Sigmoid colon (tissue), 7 donors: ENCODE results near the gene WDR37. TPM values are rescaled to one million over a fixed set of nuclear protein-coding genes. Genes with fewer than 3 reads are reported as not detected.

Experiments
- DNase-seq: peaks from one replicate; pipeline ENCODE4 v3.0.0-alpha.2; 2019
- H3K27ac ChIP-seq, 4 donors: fragments of 200-600 bp; sonication (generic); one replicate each; pipeline ENCODE4 v1.5.1; 2016 to 2019; ENCODE audit warnings: mild to moderate bottlenecking in 1 of 4
- H3K27me3 ChIP-seq, 3 donors: fragments of 200-600 bp; sonication (generic); one replicate each; pipeline ENCODE4 v1.5.1; 2019; ENCODE audit warnings: mild to moderate bottlenecking in 1 of 3
- H3K36me3 ChIP-seq, 4 donors: fragments of 200-600 bp; sonication (generic); one replicate each; pipeline ENCODE4 v1.5.1; 2016 to 2019
- H3K4me1 ChIP-seq, 4 donors: fragments of 200-600 bp; sonication (generic); one replicate each; pipeline ENCODE4 v1.5.1; 2017 to 2019
- H3K4me3 ChIP-seq, 4 donors: fragments of 200-600 bp; sonication (generic); one replicate each; pipeline ENCODE4 v1.5.1; 2017 to 2019; ENCODE audit warnings: mild to moderate bottlenecking in 2 of 4, moderate library complexity in 1 of 4
- H3K9me3 ChIP-seq, 4 donors: fragments of 200-600 bp in 3 of 4; sonication (generic) in 3 of 4; one replicate each; pipeline versions ENCODE4 v1.5.1 to v1.6.1; 2013 to 2019
- EP300 ChIP-seq, 4 donors: sonication (generic); formaldehyde crosslinking; IDR thresholded peaks; one replicate each; pipeline ENCODE4 v1.6.1; 2017; ENCODE audit warnings: antibody characterized with exemption in 4 of 4
- POLR2A ChIP-seq, 2 donors: fragments of 450-650 bp; IDR thresholded peaks; one replicate each; pipeline ENCODE4 v1.6.1; 2016; ENCODE audit warnings: antibody characterized with exemption in 2 of 2, mild to moderate bottlenecking in 2 of 2, moderate library complexity in 2 of 2
- POLR2AphosphoS5 ChIP-seq, 4 donors: sonication (generic); formaldehyde crosslinking; IDR thresholded peaks; one replicate each; pipeline ENCODE4 v1.6.1; 2017; ENCODE audit warnings: antibody characterized with exemption in 4 of 4
- WGBS, 2 donors: extraction: QIAGEN DNeasy Blood & Tissue Kit; methylation state at CpG; one replicate each; pipeline ENCODE4 v1.1.7; 2013; 5-methylcytosine and 5-hydroxymethylcytosine counted together
- intact Hi-C: fragments of 100-400 bp; cut with DNase I; formaldehyde crosslinking; loops from one replicate; pipeline ENCODE4 v1.15.1; 2023
- polyA plus RNA-seq, 3 donors: library from polyadenylated mRNA; stranded (reverse); fragments of 200-250 nt; gene quantifications; one replicate each; pipeline ENCODE4 v1.2.3, GENCODE V29; 2013
- total RNA-seq, 4 donors: library from RNA; depleted of rRNA; stranded (reverse); fragments of >200 nt; gene quantifications; one replicate each; pipeline ENCODE4 v1.1.0, GENCODE V29; 2016
- TF ChIP-seq, protein P1 (sequence below), 4 experiments: fragments of 450-650 bp in 3 of 4; fragments of 200-600 bp in 1 of 4; IDR thresholded peaks; one replicate each; pipeline ENCODE4 v1.5.1; 2016 to 2019; ENCODE audit warnings: antibody characterized with exemption in 4 of 4, mild to moderate bottlenecking in 3 of 4, moderate library complexity in 2 of 4
- donor health status: healthy with polysubstance abuse.
- donor health status: Bipolar disorder and iron deficiency.
- donor health status: healthy.

Gene WDR37
- total and polyA plus RNA-seq, 7 donors = 5.4 to 25.5 (median 10.6) TPM

DNA sequence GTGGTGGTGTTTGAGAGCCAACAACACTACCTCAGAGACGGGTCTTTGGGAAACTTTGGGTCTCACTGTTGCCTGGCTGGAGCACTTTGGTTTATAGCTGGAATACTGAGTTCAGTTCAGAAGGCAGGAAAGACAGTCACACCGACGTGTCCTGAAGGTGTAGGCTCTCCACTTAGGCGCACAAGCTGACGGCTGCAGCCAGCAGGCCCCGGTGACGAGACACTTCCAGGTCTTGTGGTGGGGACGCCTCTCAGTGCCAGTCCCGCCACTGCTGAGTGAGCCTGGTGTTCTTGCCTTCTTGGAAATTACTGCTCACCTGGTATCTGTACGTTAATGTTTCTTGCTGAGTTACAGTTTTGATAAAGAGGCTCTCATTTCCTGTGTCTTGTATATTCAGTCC lies 74.0 kb downstream of the WDR37 start:
- H3K4me3 ChIP-seq = no peak overlapping the region
- peaks cover 0 to 7% (median 0%) of the 10 kb centered on the region in 4 donors for H3K4me1 ChIP-seq
- no peak overlapping the region for H3K27ac ChIP-seq
- H3K36me3 ChIP-seq = peaks cover 12 to 73% (median 29%) of the 10 kb centered on the region in 4 donors
- H3K9me3 ChIP-seq = no peaks in the 10 kb centered on the region
- 96 to 97% methylated on average over 10 of the region's 10 CpGs for WGBS, 2 donors
- TF ChIP-seq POLR2A (IDR thresholded peaks at IDR 0.05) = no peak
- no peak for TF ChIP-seq EP300 (IDR thresholded peaks at IDR 0.05)
- intact Hi-C loops = no loop called here
- DNase-seq = no peak
- no peaks in the 10 kb centered on the region for H3K27me3 ChIP-seq

DNA sequence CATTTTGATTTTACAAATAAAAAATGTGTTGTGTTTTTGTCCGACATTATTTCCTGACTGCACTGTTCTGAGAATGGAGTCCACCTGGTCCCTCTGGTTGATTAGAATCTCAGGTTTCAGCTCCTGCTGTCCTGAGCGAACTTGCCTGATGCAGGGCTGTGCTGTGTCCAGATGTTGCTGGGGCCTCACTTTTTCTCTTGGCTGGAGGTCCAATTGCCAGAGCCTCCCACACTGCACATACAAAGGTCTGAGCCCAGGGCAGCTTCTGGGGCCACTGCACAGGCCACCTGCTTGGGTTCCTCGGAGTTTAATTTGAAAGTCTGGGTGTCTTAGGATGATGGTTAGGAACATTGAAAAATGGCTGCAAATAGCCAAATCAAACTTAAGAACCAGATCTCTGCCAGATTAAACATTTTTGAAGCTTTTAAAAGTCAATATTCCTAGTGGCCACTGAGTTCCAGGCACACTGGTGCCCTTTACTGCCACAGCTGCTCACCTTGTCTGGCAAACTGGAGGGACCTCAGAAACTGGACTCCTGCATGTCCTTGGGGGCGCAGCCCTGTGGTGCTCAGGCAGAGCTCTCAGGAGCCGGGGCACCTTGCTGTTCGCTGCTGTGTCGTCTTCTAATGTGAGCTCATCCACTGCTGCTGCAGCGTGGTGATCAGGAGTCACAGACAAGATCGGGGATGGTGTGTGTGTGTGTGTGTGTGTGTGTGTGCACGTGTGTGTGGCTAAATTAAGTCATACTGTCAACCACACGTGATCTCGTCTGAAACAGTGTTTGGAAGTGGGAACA lies 75.0 kb downstream of the WDR37 start:
- peaks cover 8 to 65% (median 25%) of the 10 kb centered on the region in 4 donors for H3K36me3 ChIP-seq
- 95 to 96% methylated on average over 12 of the region's 12 CpGs for WGBS, 2 donors
- H3K27me3 ChIP-seq = no peaks in the 10 kb centered on the region
- no peak overlapping the region for H3K4me3 ChIP-seq
- TF ChIP-seq, protein P1, sequence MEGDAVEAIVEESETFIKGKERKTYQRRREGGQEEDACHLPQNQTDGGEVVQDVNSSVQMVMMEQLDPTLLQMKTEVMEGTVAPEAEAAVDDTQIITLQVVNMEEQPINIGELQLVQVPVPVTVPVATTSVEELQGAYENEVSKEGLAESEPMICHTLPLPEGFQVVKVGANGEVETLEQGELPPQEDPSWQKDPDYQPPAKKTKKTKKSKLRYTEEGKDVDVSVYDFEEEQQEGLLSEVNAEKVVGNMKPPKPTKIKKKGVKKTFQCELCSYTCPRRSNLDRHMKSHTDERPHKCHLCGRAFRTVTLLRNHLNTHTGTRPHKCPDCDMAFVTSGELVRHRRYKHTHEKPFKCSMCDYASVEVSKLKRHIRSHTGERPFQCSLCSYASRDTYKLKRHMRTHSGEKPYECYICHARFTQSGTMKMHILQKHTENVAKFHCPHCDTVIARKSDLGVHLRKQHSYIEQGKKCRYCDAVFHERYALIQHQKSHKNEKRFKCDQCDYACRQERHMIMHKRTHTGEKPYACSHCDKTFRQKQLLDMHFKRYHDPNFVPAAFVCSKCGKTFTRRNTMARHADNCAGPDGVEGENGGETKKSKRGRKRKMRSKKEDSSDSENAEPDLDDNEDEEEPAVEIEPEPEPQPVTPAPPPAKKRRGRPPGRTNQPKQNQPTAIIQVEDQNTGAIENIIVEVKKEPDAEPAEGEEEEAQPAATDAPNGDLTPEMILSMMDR (IDR thresholded peaks at IDR 0.05) = no peak
- no peak for TF ChIP-seq EP300 (IDR thresholded peaks at IDR 0.05)
- no peak for TF ChIP-seq POLR2A (IDR thresholded peaks at IDR 0.05)
- TF ChIP-seq POLR2AphosphoS5 (IDR thresholded peaks at IDR 0.05) = no peak
- no peak overlapping the region for H3K27ac ChIP-seq
- H3K4me1 ChIP-seq = peaks cover 0 to 7% (median 0%) of the 10 kb centered on the region in 4 donors
- intact Hi-C loops = no loop called here
- no peak for DNase-seq
- no peaks in the 10 kb centered on the region for H3K9me3 ChIP-seq

DNA sequence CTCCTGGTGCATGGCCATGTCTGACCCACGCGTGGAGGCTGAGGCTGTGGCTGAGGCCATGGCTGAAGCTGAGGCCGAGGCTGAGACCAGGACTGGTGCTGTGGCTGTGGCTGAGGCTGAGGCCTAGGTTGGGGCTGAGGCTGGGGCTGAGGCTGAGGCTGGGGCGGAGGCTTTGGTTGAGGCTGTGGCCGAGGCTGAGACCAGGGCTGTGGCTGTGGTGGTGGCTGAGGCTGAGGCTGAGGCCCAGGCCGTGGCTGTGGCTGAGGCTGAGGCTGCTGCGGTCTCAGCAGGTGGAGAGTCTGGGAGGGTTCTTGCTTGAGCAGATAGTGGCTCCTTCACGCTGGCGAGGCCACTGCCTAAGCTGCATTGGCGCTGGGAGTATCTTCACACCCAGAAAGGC lies 76.4 kb downstream of the WDR37 start:
- DNase-seq = no peak
- no peak overlapping the region for H3K27ac ChIP-seq
- no peaks in the 10 kb centered on the region for H3K9me3 ChIP-seq
- no peak overlapping the region for H3K4me3 ChIP-seq
- WGBS, 2 donors = 82 to 88% methylated on average over 10 of the region's 10 CpGs
- no peaks in the 10 kb centered on the region for H3K27me3 ChIP-seq
- intact Hi-C loops = no loop called here
- peaks cover 0 to 7% (median 0%) of the 10 kb centered on the region in 4 donors for H3K4me1 ChIP-seq
- H3K36me3 ChIP-seq = peaks cover 8 to 52% (median 25%) of the 10 kb centered on the region in 4 donors
- no peak for TF ChIP-seq EP300 (IDR thresholded peaks at IDR 0.05)
- no peak for TF ChIP-seq POLR2A (IDR thresholded peaks at IDR 0.05)
- TF ChIP-seq POLR2AphosphoS5 (IDR thresholded peaks at IDR 0.05) = no peak
- TF ChIP-seq, protein P1 (IDR thresholded peaks at IDR 0.05) = no peak

DNA sequence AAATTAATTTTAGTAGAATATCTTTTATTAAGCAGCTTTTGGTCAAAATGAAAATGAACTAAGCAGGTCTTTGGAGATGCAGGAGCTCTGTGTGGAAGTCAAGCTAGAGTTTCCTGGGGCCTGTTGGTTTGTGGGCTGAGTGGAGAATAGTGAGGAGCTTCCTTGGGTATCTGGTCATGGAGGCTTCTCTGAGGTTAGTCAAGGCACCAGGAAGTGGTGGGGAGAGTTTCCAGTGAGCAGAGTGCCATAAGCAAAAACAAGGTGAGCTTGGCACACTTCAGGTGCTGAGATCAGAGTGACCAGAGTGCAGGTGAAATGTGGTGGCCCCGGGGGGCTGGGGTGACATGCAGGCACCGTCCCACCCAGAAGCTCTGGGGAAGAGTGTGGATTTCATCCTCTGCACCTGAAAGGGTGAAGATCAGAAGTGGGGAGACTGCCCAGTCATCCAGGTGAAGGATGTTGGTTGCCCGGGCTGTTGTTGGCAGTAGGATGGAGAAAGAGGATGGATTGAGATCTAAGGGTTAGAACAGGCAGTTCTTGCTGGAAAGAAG lies 77.4 kb downstream of the WDR37 start:
- H3K9me3 ChIP-seq = peaks cover 0 to 5% (median 0%) of the 10 kb centered on the region in 4 donors
- 94 to 98% methylated on average over 3 of the region's 3 CpGs for WGBS, 2 donors
- no peak for DNase-seq
- peaks cover 8 to 44% (median 24%) of the 10 kb centered on the region in 4 donors for H3K36me3 ChIP-seq
- H3K4me1 ChIP-seq = no peaks in the 10 kb centered on the region
- intact Hi-C loops = no loop called here
- H3K4me3 ChIP-seq = no peak overlapping the region
- no peak for TF ChIP-seq POLR2A (IDR thresholded peaks at IDR 0.05)
- no peaks in the 10 kb centered on the region for H3K27me3 ChIP-seq
- no peak overlapping the region for H3K27ac ChIP-seq

DNA sequence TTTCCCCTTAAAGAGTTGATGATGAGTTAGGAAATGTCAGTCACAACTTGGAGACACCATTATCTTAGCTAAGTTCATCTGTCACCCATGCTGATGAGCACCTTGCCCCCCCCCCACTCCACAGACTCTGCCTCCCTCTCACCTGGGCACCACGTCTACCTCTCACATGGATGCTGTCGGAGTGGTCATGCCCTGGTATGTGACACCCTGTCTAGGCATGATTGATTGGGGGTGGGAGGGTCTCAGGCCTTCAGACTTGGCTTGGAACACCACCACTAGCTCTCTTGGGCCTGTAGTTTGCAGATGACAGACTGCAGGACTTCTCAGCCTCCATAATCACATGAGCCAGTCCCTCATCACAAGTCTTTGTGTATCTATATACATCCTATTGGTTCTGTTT lies 78.0 kb downstream of the WDR37 start:
- DNase-seq = no peak
- TF ChIP-seq POLR2AphosphoS5 (IDR thresholded peaks at IDR 0.05) (no peak), POLR2A (IDR thresholded peaks at IDR 0.05) (no peak), EP300 (IDR thresholded peaks at IDR 0.05) (no peak)
- TF ChIP-seq, protein P1 (IDR thresholded peaks at IDR 0.05) = no peak
- no peaks in the 10 kb centered on the region for H3K4me1 ChIP-seq
- 88 to 91% methylated on average over 2 of the region's 2 CpGs for WGBS, 2 donors
- peaks cover 0 to 5% (median 0%) of the 10 kb centered on the region in 4 donors for H3K9me3 ChIP-seq
- H3K4me3 ChIP-seq = no peak overlapping the region
- intact Hi-C loops = no loop called here
- H3K27me3 ChIP-seq = no peaks in the 10 kb centered on the region
- no peak overlapping the region for H3K27ac ChIP-seq
- peaks cover 5 to 38% (median 18%) of the 10 kb centered on the region in 4 donors for H3K36me3 ChIP-seq
